Transverse colon (tissue), 3 donors: ENCODE results near the gene AVPR1B.

ENCODE experiments used
- POLR2A ChIP-seq: fragments of 450-650 bp; IDR thresholded peaks from one replicate; pipeline ENCODE4 v1.6.1; 2016; ENCODE audit warnings: antibody characterized with exemption, mild to moderate bottlenecking, moderate library complexity
- TF ChIP-seq, protein P1 (sequence below), 5 experiments: fragments of 200-600 bp in 3 of 5; fragments of 450-650 bp in 2 of 5; sonication (generic) in 3 of 5; IDR thresholded peaks; 1 replicate in 2 of 5; 2 replicates in 3 of 5; pipeline ENCODE4 v1.5.1; 2016 to 2017; ENCODE audit warnings: antibody characterized with exemption in 5 of 5, inconsistent platforms in 3 of 5, mild to moderate bottlenecking in 2 of 5, moderate library complexity in 1 of 5

DNA sequence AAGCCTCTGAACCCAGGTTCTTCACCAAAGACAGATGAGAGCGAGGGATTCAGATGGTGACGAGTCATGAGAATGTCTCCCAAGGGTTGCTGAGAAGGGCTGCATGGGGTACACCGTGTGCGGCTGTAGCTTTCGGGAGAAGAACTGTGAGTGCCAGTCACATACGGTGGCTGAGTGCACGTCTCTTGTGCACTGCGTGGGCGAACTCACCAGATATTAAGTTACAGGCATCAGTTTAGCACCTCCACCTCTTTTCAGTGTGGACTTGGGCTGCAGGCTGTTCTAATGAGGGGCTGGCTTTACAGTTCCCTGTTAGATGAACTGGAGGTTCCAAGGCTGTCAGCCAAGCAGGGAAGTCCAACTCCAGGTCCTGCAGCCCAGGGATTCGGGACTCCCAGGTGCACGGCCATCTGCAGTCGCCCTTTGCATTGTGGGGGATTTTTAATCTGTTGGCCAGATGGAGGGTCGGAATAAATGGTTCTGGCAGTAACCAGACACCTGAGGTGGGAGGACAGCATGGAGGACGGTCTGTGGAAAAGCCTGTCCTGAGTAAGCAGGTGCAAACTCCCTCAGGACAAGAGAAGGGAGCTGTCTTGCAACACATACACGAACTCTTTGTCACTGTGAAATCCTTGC, 26.5 kb upstream of the AVPR1B start:
- TF ChIP-seq POLR2A, result no peak
- TF ChIP-seq, protein P1, sequence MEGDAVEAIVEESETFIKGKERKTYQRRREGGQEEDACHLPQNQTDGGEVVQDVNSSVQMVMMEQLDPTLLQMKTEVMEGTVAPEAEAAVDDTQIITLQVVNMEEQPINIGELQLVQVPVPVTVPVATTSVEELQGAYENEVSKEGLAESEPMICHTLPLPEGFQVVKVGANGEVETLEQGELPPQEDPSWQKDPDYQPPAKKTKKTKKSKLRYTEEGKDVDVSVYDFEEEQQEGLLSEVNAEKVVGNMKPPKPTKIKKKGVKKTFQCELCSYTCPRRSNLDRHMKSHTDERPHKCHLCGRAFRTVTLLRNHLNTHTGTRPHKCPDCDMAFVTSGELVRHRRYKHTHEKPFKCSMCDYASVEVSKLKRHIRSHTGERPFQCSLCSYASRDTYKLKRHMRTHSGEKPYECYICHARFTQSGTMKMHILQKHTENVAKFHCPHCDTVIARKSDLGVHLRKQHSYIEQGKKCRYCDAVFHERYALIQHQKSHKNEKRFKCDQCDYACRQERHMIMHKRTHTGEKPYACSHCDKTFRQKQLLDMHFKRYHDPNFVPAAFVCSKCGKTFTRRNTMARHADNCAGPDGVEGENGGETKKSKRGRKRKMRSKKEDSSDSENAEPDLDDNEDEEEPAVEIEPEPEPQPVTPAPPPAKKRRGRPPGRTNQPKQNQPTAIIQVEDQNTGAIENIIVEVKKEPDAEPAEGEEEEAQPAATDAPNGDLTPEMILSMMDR (IDR thresholded peaks at IDR 0.05), result no peak
